NT2/D1 (cell line): ENCODE data around the gene PRDX3.
"Not testable (repeated sequence)": the region's sequence is repeated elsewhere in the genome, so short reads cannot be mapped to it uniquely, and the experiment has no call there.

Experiments used
- DNase-seq: peaks from one replicate; pipeline ENCODE4 v3.0.0-alpha.2; 2011; ENCODE audit warnings: low read depth, low spot score
- H3K27me3 ChIP-seq: 2 replicates; pipeline ENCODE4 v1.6.0; 2011; ENCODE audit warnings: mild to moderate bottlenecking; ENCODE audit not compliant: insufficient read length, insufficient read depth
- H3K36me3 ChIP-seq: 2 replicates; pipeline ENCODE4 v1.6.1; 2011; ENCODE audit warnings: mild to moderate bottlenecking, low read length, mixed read lengths; ENCODE audit not compliant: insufficient read depth, insufficient read length
- H3K4me1 ChIP-seq: 2 replicates; pipeline ENCODE4 v1.5.1; 2011; ENCODE audit not compliant: insufficient read depth, insufficient read length
- H3K4me3 ChIP-seq: 2 replicates; pipeline ENCODE4 v1.5.1; 2011; ENCODE audit warnings: low read depth; ENCODE audit not compliant: insufficient read length
- H3K9ac ChIP-seq: 2 replicates; pipeline ENCODE4 v1.6.0; 2011; ENCODE audit warnings: low read depth; ENCODE audit not compliant: insufficient read length
- H3K9me3 ChIP-seq: 2 replicates; pipeline ENCODE4 v1.5.1; 2011; ENCODE audit warnings: mild to moderate bottlenecking, low read length; ENCODE audit not compliant: insufficient read depth
- SUZ12 ChIP-seq: IDR thresholded peaks from 2 replicates; pipeline ENCODE4 v1.6.1; 2011; ENCODE audit not compliant: insufficient read length, insufficient read depth; ENCODE audit errors: extremely low read depth
- YY1 ChIP-seq: IDR thresholded peaks from 2 replicates; pipeline ENCODE4 v1.6.1; 2011; ENCODE audit not compliant: insufficient read length, insufficient read depth
- ZNF274 ChIP-seq: IDR thresholded peaks from 2 replicates; pipeline ENCODE4 v1.6.1; 2011; ENCODE audit warnings: mild to moderate bottlenecking, low read depth, low read length

The PRDX3 gene

DNA sequence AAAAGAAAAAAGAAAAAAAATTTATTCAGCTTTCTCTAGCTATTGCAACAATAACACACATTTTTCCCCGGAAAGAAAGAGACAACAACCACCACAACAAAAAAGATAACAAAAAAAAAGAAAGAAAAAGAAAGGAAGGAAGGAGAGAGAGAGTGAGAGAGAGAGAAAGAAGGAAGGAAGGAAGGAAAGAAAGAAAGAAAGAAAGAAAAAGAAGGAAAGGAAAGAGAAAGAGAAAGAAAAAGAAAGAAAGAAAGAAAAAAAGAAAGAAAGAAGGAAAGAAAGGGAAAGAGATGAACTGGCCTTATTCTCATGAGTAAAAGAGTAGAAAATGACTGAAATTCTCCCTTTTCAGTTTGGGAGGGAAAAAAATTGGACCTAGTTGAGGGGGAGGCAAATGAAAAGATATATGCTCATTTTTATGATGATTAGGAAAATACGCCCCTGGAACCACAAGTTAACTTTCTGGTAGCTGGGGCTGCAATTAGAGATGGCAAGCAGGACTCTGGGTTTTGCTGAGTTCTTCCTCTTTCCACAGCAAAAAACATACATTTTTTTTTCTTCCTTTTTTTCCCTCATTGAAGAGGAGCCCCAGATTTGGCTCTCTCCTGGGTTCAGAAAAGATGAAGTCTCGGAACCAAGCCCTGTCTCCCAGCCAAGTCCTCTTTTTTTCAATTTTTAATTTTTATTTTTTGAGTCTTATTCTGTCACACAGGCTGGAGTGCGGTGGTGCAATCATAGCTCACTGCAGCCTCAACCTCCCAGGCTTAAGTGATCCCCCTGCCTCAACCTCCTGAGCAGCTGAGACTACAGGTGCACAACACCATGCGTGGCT is 12.6 kb upstream of the PRDX3 start:
- Histone ChIP-seq H3K4me1 (no peaks in the 10 kb centered on the region), H3K9me3 (no peaks in the 10 kb centered on the region), H3K9ac (no peak overlapping the region), H3K27me3 (no peaks in the 10 kb centered on the region), H3K4me3 (no peak overlapping the region), H3K36me3 (no peaks in the 10 kb centered on the region)
- no peak for DNase-seq
- TF ChIP-seq ZNF274 (no peak), SUZ12 (no peak), YY1 (no peak)

DNA sequence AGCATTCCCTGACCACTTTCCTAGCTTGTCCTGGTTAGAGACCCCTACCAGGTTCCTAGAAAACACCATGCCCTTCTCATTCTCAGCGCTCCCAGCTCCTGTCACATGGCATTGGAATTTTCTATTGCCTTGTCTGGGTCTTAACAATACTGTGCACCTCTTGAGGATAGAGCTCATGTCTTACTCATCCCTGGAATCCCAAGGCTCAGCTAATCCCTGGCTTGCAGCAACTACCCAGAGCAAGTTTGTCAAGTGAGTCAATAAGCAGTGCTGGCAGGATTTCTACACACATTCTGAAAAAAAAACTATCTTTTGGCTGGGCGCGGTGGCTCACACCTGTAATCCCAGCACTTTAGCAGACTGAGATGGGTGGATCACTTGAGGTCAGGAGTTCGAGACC is 11.7 kb upstream of the PRDX3 start:
- Histone ChIP-seq H3K4me1 (no peaks in the 10 kb centered on the region), H3K9ac (no peak overlapping the region), H3K27me3 (no peaks in the 10 kb centered on the region), H3K36me3 (no peaks in the 10 kb centered on the region), H3K9me3 (no peaks in the 10 kb centered on the region), H3K4me3 (no peak overlapping the region)
- TF ChIP-seq ZNF274: no peak
- no peak for TF ChIP-seq YY1
- no peak for TF ChIP-seq SUZ12
- DNase-seq: no peak

DNA sequence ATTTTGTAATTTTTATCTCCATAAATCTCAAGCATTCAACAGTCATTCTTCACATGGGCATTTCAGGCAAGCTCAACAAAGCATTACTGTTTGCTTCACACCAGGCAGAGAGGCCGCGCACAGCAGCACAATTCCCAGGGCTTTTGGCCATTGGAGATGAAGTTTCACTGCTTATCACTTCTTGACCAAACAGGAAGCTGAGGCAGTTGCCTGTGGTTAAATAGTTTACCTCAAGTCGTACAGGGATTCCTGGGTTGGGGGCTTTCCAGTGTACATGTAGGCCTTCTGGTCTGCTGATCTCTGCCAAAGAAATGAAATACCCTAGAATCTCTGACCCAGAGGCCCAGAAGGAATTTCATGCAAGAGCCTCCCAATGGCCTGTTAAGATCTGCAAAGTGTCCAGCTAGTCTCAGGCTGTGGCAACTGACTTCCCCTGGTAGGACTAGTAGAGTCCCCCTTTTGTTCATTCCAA is 11.2 kb upstream of the PRDX3 start:
- no peak overlapping the region for H3K9ac ChIP-seq
- no peaks in the 10 kb centered on the region for H3K4me1 ChIP-seq
- no peaks in the 10 kb centered on the region for H3K9me3 ChIP-seq
- no peaks in the 10 kb centered on the region for H3K27me3 ChIP-seq
- DNase-seq: no peak
- TF ChIP-seq SUZ12: no peak
- no peak for TF ChIP-seq YY1
- TF ChIP-seq ZNF274: no peak
- H3K36me3 ChIP-seq: no peaks in the 10 kb centered on the region
- H3K4me3 ChIP-seq: no peak overlapping the region

DNA sequence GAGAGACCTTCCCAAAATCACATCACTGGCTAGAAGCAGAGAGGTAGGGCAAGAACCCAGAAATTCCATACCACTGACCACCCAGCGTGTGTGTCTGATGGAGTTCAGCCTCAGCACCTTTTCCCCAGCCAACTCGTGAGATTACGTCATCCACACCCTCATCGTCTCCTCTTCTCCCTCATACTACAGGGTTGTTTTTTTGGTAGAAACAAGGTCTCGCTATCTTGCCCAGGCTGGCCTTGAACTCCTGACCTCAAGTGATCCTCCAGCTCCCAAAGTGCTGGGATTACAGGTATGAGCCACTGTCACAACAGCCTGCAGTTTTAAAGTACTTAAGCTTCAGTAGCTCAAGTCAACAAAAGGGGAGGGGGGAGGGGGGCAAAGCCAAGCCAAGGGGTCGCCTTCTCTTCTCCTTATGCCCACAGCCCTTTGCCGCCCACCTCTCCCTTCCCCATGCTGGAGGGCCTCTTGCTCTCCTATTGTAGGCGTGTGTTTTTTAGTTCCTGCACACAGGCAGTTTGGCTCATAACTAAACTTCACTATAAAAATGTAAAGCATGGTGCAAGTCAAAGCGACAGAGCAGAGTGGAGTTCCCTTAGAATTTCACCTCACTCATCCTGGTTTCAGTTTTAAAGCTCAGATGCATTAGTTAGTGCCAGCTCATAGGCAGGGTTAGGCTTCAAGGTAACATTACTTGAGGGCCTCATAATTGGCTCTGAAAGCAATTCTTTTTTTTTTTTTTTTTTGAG is 5.2 kb upstream of the PRDX3 start:
- TF ChIP-seq ZNF274 (no peak), SUZ12 (no peak), YY1 (no peak)
- H3K36me3 ChIP-seq: no peaks in the 10 kb centered on the region
- no peak overlapping the region for H3K9ac ChIP-seq
- no peak for DNase-seq
- no peaks in the 10 kb centered on the region for H3K4me1 ChIP-seq
- no peaks in the 10 kb centered on the region for H3K27me3 ChIP-seq
- H3K9me3 ChIP-seq: no peaks in the 10 kb centered on the region
- no peak overlapping the region for H3K4me3 ChIP-seq

DNA sequence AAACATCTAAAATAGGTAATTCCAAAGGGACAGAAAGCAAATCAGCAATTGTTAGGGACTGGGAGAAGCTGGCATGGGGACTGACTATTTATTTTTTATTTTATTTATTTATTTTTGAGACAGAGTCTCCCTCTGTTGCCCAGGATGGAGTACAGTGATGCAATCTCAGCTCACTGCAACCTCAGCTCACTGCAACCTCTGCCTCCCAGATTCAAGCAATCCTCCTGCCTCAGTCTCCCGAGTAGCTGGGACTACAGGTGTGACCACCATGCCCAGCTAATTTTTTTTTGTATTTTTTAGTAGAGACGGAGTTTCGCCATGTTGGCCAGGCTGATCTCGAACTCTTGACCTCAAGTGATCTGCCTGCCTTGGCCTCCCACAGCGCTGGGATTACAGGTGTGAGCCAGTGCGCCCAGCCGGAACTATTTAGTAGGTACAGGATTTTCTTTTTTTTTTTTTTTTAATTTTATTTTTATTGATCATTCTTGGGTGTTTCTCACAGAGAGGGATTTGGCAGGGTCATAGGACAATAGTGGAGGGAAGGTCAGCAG is 2.3 kb upstream of the PRDX3 start:
- H3K4me3 ChIP-seq, H3K9me3 ChIP-seq, DNase-seq, H3K9ac ChIP-seq, H3K4me1 ChIP-seq, H3K27me3 ChIP-seq: not testable (repeated sequence)
- peaks cover 14% of the 10 kb centered on the region for H3K36me3 ChIP-seq

DNA sequence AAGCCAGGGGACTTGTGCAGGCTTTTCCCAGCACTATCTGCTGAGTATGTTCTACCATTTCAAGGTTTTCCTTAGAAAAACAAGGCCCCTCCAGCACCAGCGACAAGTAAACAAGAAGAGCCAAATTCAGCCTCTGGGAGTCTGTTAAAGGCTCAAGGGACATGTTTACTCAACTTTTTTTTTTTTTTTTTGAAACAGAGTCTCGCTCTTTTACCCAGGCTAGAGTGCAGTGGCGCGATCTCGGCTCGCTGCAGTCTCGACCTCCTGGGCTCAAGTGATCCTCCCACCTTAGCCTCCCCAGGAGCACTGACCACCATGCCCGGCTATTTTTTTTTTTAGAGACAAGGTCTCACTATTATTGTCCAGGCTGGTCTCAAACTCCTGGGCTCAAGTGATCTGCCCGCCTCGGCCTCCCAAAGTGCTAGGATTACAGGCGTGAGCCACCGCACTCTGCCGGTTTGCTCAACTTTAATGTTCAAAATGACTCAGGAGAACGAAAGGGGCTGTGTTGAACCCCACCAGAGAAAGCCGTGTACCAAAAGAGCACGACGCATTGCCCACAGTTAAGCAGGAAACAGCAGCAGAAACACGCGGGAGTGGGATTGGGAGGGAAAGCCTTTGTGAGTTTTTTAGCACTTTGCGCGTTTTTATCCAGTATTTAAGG is 772 bp downstream of the PRDX3 start:
- Histone ChIP-seq H3K4me3 (peak overlapping the region; percentile 90), H3K9ac (peak overlapping the region; percentile 96), H3K9me3 (no peaks in the 10 kb centered on the region), H3K27me3 (no peaks in the 10 kb centered on the region), H3K4me1 (peaks cover 2% of the 10 kb centered on the region), H3K36me3 (peaks cover 33% of the 10 kb centered on the region)
- TF ChIP-seq SUZ12: no peak
- no peak for TF ChIP-seq ZNF274
- TF ChIP-seq YY1: no peak
- DNase-seq: no peak

DNA sequence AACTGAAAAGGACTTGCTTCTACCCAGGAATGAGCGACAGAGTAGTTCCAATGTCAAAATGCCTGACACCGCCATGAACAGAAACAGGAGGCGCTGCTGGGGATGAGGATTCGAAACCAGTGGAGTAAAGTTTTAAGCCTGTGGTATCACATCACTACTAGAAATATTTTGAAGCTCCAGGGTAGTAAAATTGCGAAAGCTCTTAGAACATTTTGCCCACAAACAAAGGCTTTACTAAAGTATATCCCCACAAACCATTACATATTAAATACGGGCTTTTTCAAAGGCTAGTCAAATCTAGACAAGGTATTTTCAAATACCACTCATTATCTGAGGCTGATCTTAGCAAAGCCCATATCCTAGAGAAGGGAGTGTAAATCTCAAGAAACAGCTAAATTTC is 2.4 kb downstream of the PRDX3 start:
- Histone ChIP-seq H3K27me3 (no peaks in the 10 kb centered on the region), H3K4me3 (no peak overlapping the region), H3K9me3 (no peaks in the 10 kb centered on the region), H3K4me1 (peaks cover 2% of the 10 kb centered on the region), H3K9ac (no peak overlapping the region), H3K36me3 (peaks cover 48% of the 10 kb centered on the region)
- no peak for DNase-seq
- TF ChIP-seq SUZ12 (no peak), ZNF274 (no peak), YY1 (no peak)
